Epithelial cell of esophagus (primary cell): ENCODE results near the gene MARS2.
A peak's percentile ranks its signal among the peaks of the same experiment; 100 is the strongest.

Experiments used
- DNase-seq: peaks from one replicate; pipeline ENCODE4 v3.0.0; 2010; ENCODE audit warnings: low read depth
- H3K4me3 ChIP-seq: 2 replicates; pipeline ENCODE4 v1.5.1; 2011; ENCODE audit warnings: mild to moderate bottlenecking, low read length, control low read depth
- CTCF ChIP-seq: IDR thresholded peaks from 2 replicates; pipeline ENCODE4 v1.5.1; 2011; ENCODE audit warnings: low read depth, mild to moderate bottlenecking, low read length, control low read depth, inconsistent platforms; ENCODE audit not compliant: insufficient read depth; ENCODE audit errors: missing control alignments

The MARS2 gene

GRCh38 chr2:197705121-197705911, at the start of gene MARS2:
Gene MARS2, plus strand, starts transcription at chr2:197705369. Its CDS starts 37 bp downstream, at chr2:197705406.
- peak; percentile 93 for DNase-seq
- H3K4me3 ChIP-seq = peak within 1 kb of the TSS; percentile 87
- TF ChIP-seq CTCF = no peak

- no peak overlapping the region for H3K4me3 ChIP-seq
- no peak for TF ChIP-seq CTCF
- DNase-seq = no peak
These were observed 47.6 kb upstream of the MARS2 start for GRCh38 chr2:197657562-197657961.

GRCh38 chr2:197661626-197662025, 43.5 kb upstream of the MARS2 start:
- DNase-seq = no peak
- H3K4me3 ChIP-seq = no peak overlapping the region
- no peak for TF ChIP-seq CTCF

- H3K4me3 ChIP-seq = no peak overlapping the region
- TF ChIP-seq CTCF = no peak
- DNase-seq = no peak
These were observed 38.9 kb upstream of the MARS2 start for GRCh38 chr2:197666277-197666676.

GRCh38 chr2:197668296-197668695, 36.9 kb upstream of the MARS2 start:
- DNase-seq = peak; percentile 14
- H3K4me3 ChIP-seq = no peak overlapping the region
- no peak for TF ChIP-seq CTCF

- no peak for DNase-seq
- H3K4me3 ChIP-seq = no peak overlapping the region
- TF ChIP-seq CTCF = no peak
These were observed 36.1 kb upstream of the MARS2 start for GRCh38 chr2:197669077-197669476.

- DNase-seq = no peak
- no peak for TF ChIP-seq CTCF
- no peak overlapping the region for H3K4me3 ChIP-seq
These were observed 32.7 kb upstream of the MARS2 start for GRCh38 chr2:197672371-197672893.
